Ishikawa (cell line): ENCODE results near the gene LIX1L.

Source experiments
- CEBPB ChIP-seq: IDR thresholded peaks from 2 replicates; pipeline ENCODE4 v1.6.1; 2012
- CREB1 ChIP-seq: IDR thresholded peaks from 2 replicates; pipeline ENCODE4 v1.6.1; 2012; ENCODE audit warnings: low read depth
- EGR1 ChIP-seq: IDR thresholded peaks from 2 replicates; pipeline ENCODE4 v1.6.1; 2012
- EP300 ChIP-seq: IDR thresholded peaks from 2 replicates; pipeline ENCODE4 v1.6.1; 2012; ENCODE audit warnings: borderline replicate concordance
- FOXM1 ChIP-seq: IDR thresholded peaks from 2 replicates; pipeline ENCODE4 v1.6.1; 2012; ENCODE audit warnings: low read depth, borderline replicate concordance
- MAX ChIP-seq: IDR thresholded peaks from 2 replicates; pipeline ENCODE4 v1.6.1; 2012
- NFIC ChIP-seq: IDR thresholded peaks from 2 replicates; pipeline ENCODE4 v1.6.1; 2012
- RAD21 ChIP-seq: IDR thresholded peaks from 2 replicates; pipeline ENCODE4 v1.6.1; 2012; ENCODE audit warnings: low read depth
- REST ChIP-seq: IDR thresholded peaks from 2 replicates; pipeline ENCODE4 v1.6.1; 2012; ENCODE audit warnings: low read depth, mild to moderate bottlenecking
- TAF1 ChIP-seq: IDR thresholded peaks from 2 replicates; pipeline ENCODE4 v1.6.1; 2012; ENCODE audit warnings: low read depth, mild to moderate bottlenecking
- TCF12 ChIP-seq: IDR thresholded peaks from 2 replicates; pipeline ENCODE4 v1.6.1; 2012; ENCODE audit warnings: low read depth
- TEAD4 ChIP-seq: IDR thresholded peaks from 2 replicates; pipeline ENCODE4 v1.6.1; 2012
- YY1 ChIP-seq: IDR thresholded peaks from 2 replicates; pipeline ENCODE4 v1.6.1; 2012; ENCODE audit warnings: low read depth
- ZBTB7A ChIP-seq: IDR thresholded peaks from 2 replicates; pipeline ENCODE4 v1.6.1; 2012; ENCODE audit warnings: low read depth
- TF ChIP-seq, protein P1 (sequence below): IDR thresholded peaks from 2 replicates; pipeline ENCODE4 v1.6.1; 2012

Gene LIX1L

DNA sequence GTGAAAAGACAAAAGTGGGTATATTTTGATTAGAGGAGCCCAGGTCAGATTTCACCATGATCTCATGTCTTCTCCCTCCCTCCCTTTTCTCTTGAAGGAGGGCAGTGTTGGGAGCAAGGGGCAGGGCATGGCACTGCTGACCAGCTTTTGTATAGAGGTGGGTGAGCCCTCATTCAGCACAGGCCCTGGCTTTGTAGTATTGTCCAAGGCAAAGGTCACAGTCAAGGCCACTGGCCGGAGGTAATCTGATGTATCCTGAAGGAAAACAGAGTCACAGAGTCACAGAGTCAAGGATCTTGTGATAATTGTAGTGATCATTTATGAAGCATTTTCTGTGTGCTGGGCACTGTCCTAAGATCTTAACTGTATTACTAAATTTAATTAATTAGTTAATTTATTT lies 59.8 kb downstream of the LIX1L start:
- TF ChIP-seq NFIC (no peak), RAD21 (no peak), EP300 (no peak), TCF12 (no peak), ZBTB7A (no peak), TEAD4 (no peak), FOXM1 (no peak), CEBPB (no peak), EGR1 (no peak), REST (no peak), CREB1 (no peak), MAX (no peak)
- TF ChIP-seq, protein P1, sequence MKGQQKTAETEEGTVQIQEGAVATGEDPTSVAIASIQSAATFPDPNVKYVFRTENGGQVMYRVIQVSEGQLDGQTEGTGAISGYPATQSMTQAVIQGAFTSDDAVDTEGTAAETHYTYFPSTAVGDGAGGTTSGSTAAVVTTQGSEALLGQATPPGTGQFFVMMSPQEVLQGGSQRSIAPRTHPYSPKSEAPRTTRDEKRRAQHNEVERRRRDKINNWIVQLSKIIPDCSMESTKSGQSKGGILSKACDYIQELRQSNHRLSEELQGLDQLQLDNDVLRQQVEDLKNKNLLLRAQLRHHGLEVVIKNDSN: no peak

GRCh38 chr1:145895471-145895870 lies 62.3 kb downstream of the LIX1L start:
- TF ChIP-seq TEAD4: no peak
- TF ChIP-seq EGR1: no peak
- no peak for TF ChIP-seq REST
- no peak for TF ChIP-seq TCF12
- no peak for TF ChIP-seq EP300
- TF ChIP-seq MAX: no peak
- TF ChIP-seq FOXM1: no peak
- TF ChIP-seq, protein P1: no peak
- no peak for TF ChIP-seq CEBPB

GRCh38 chr1:145893306-145894055 lies 64.3 kb downstream of the LIX1L start:
- TF ChIP-seq FOXM1: no peak
- TF ChIP-seq MAX: no peak
- no peak for TF ChIP-seq ZBTB7A
- TF ChIP-seq EP300: no peak
- no peak for TF ChIP-seq TCF12
- no peak for TF ChIP-seq REST
- TF ChIP-seq NFIC: no peak
- TF ChIP-seq YY1: no peak
- TF ChIP-seq RAD21: no peak
- TF ChIP-seq CEBPB: no peak
- no peak for TF ChIP-seq CREB1
- TF ChIP-seq TEAD4: no peak
- no peak for TF ChIP-seq EGR1
- no peak for TF ChIP-seq TAF1
- TF ChIP-seq, protein P1: no peak

DNA sequence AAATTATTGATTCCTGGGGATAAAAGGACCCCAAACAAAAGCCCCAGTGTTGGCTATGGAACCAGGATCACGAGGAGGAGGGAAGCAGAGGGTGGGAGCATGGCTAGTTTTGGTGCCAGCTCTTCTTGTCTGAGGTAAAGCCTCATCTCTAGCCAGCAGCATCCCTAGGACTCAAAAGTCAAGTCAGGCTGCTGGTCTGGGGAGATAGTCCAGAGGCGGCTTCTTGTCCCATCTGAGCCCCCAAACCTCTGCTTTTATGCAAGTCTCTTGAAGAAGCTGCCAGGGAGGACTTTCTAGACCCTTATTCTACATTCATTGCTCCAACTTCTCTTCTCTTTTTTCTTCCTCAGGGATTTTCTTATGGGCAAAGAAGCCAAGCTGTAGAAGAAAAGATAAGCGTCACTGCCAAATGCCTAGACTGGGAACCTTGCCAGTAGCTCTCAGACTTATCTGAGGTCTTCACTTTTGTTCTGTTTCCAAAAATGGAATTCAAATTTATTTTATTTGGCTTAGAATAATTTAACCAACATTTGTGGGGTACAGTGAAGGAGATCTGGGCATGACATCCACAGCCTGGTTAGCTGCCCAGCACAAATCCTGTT lies 65.2 kb downstream of the LIX1L start:
- no peak for TF ChIP-seq FOXM1
- no peak for TF ChIP-seq RAD21
- TF ChIP-seq REST: no peak
- TF ChIP-seq TEAD4: no peak
- no peak for TF ChIP-seq EP300
- no peak for TF ChIP-seq CREB1
